ENCODE results near the gene ZNF534. TPM values are rescaled to one million over a fixed set of nuclear protein-coding genes. Genes with fewer than 3 reads are reported as not detected.
A peak's percentile ranks its signal among the peaks of the same experiment; 100 is the strongest.
"Not testable (repeated sequence)": the region's sequence is repeated elsewhere in the genome, so short reads cannot be mapped to it uniquely, and the experiment has no call there.

Gene ZNF534
- total RNA-seq, result under 0.01 TPM

DNA sequence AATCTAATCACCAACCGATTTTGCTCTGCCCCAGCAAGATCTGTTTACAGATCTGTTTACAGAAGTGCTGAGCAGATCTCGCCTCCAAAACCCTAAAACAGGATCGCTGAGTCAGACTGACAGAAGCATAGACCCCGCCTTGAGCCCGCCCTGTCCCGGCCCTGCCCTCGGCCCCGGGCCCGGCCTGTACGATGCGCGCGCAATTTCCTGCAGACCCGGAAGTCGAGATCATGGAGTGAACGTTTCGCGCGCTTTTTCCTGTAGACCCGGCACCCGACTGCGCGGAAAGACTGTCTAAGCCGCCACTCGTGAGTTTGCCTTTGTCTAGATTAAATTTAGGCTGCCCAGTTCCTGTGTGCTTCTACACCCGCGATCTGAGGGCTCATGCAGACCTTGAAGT, at the start of gene ZNF534:
Gene ZNF534 (plus strand): TSS at position 212 of the 400 bp plus-strand sequence. CDS start 2,327 bp downstream, outside the sequence.
- no peak for DNase-seq (ENCODE audit: low read depth in 2 of 3, low spot score in 2 of 3)

DNA sequence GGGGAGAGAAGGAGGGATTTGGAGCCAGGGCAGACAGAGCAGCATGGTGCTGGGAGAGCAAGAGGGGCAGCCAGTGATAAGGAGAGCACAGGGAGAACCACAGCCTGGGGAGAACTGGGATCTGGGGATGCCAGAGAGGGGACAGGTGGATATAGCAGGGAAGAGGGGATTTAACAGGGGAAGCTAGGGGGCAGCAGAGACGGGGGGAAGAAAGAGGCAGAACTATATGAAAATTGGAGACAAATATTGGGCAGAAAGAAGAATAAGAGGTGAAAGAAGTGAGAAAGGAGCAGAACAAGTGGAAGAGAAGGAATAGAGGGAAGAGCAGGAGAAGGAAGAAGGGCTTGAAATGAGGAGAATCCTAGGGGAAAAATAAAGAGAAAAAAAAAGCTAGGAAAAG, 37.8 kb upstream of the ZNF534 start:
- no peak for DNase-seq (ENCODE audit: low read depth in 2 of 3, low spot score in 2 of 3)

DNA sequence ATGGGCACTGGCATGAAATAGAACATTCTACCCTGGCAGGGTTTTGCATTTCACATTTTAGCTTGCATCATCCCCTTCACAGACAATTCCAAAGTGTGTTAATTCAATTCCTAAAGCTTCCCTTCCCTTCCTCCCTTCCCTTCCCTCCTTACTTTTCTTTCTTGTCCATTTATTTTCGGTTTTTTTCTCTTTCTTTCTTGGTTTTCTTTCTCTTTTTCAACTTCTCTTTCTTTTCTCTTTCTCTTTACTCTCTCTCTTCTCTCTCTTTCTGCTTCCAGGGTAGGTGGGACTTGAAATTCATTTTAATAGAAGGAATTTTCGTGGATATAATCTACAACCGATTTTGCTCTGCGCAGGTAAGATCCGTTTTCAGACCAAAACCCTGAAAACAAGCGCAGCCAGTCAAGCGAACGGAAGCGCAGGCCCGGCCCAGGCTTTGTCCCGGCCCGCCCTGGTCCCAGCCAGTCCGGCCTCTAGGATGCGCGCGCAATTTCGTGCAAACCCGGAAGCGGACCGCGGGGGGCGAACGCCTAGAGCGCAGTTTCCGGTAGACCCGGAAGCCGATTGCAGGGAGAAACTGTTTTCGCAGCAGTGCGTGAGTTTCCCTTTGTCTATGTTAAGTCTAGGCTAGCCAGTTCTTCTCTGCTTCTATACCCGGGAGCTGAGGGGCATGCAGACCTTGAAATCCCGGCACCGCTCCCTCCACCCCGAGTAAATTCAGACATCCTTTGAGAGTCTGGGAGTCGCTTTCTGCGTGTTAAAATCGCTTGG, 31.5 kb upstream of the ZNF534 start, which contains the start of gene ZNF528:
Gene ZNF528 (plus strand): TSS at position 540 of the 771 bp plus-strand sequence. CDS start 4,165 bp downstream, outside the sequence.
- peak; percentile 69 to 96 (median 93) for DNase-seq (ENCODE audit: low read depth in 2 of 3, low spot score in 2 of 3)

DNA sequence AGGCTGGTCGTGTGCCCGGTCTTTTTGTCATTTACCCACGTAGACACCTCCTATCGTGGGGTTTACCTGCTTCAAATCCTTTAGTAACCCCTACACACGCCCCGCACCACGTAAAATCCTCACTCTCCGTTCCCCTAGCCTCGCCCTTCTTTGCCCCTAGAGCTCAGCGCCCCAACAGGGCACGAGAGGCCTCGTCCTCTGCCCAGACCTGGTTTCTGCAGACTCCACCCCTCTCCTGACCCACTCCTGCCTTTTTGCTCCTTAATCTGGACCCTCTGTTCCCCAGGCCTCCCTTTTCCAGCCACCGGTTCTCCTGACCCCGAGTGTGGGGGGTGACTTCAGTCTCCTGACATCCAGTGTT, 30.9 kb upstream of the ZNF534 start:
- DNase-seq (ENCODE audit: low read depth in 2 of 3, low spot score in 2 of 3), result peak in 1 of 3 donors; percentile 67

DNA sequence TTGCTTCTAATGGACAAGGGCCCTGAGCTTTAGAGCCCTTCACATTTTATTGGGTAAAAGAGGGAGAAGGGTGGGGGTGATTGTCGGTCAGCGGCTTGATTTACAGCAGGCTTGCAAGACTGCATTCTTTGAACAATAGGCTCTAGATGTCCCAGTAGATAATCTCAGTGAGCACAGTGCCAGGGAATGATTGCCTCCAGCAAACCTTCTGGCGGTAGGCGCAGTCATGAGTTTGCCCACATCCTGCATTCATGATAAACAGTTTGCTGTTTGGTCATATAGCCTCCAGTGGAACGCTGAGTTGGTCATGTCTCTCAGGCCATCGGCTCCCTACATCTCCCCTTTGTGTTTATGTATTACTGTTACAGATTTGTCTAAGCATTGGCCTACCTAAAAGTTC, 18.7 kb upstream of the ZNF534 start:
- DNase-seq (ENCODE audit: low read depth in 2 of 3, low spot score in 2 of 3), result peak in 1 of 3 donors; percentile 16

DNA sequence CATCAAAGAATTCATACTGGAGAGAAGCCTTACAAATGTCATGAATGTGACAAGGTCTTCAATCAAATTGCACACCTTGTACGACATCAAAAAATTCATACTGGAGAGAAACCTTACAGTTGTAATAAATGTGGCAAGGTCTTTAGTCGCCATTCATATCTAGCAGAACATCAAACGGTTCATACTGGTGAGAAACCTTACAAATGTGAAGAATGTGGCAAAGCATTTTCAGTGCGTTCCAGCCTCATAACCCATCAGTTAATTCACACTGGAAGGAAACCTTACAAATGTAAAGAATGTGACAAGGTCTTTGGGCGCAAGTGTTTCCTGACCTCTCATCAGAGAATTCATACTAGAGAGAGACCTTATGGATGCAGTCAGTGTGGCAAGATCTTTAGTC, 13.2 kb upstream of the ZNF534 start:
- DNase-seq (ENCODE audit: low read depth in 2 of 3, low spot score in 2 of 3), result no peak

DNA sequence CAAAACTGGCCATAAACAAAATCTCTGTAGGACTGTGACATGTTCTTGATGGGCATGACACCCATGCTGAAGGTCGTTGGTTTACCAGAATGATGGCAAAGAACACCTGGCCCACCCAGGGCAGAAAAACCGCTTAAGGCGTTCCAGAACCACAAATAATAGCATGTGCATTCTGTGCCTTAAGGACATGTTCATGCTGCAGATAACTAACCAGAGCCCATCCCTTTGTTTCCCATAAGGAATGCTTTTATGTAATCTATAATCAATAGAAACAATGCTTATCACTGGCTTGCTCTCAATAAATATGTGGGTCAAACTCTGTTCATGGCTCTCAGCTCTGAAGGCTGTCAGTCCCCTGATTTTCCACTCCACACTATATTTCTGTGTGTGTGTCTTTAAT, 13.2 kb downstream of the ZNF534 start:
- DNase-seq (ENCODE audit: low read depth in 2 of 3, low spot score in 2 of 3), result no peak

DNA sequence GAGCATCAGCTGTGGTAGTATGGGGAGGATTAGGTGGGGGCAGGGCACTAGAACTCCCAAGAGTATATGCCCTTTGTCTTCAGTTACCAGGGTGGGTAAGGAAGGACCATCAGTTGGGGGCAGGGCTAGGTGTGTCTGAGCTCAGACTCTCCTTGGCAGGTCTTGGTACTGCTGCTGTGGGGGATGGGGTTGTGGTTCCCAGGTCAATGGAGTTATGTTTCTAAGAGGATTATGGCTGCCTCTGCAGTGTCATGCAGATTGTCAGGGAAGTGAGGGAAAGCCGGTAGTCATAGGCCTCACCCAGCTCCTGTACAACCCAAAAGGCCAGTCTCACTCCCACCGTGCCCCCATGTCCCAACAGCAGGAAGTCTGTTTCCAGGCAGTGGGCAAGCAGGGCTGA, 15.6 kb downstream of the ZNF534 start:
- no peak for DNase-seq (ENCODE audit: low read depth in 2 of 3, low spot score in 2 of 3)

DNA sequence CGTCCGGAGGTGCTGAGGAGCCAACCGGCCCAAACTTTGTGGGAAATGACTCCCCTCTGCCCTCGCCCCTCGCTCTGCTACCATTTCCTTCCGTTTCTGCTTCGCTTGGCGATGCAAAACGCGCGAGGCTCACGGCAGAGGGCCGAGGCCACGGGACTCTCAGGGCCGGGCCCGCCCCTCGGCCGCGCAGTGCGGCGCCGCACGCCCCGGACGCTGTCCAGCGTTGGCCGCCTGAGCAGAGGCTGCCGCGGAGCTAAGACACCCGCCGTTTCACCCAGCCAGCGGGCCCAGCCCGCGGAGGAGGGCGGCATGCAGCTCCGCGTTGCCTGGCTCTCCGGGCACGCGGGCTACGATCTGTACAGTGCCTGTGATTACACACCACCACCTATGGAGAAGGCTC, 22.3 kb downstream of the ZNF534 start:
- no peak for DNase-seq (ENCODE audit: low read depth in 2 of 3, low spot score in 2 of 3)

DNA sequence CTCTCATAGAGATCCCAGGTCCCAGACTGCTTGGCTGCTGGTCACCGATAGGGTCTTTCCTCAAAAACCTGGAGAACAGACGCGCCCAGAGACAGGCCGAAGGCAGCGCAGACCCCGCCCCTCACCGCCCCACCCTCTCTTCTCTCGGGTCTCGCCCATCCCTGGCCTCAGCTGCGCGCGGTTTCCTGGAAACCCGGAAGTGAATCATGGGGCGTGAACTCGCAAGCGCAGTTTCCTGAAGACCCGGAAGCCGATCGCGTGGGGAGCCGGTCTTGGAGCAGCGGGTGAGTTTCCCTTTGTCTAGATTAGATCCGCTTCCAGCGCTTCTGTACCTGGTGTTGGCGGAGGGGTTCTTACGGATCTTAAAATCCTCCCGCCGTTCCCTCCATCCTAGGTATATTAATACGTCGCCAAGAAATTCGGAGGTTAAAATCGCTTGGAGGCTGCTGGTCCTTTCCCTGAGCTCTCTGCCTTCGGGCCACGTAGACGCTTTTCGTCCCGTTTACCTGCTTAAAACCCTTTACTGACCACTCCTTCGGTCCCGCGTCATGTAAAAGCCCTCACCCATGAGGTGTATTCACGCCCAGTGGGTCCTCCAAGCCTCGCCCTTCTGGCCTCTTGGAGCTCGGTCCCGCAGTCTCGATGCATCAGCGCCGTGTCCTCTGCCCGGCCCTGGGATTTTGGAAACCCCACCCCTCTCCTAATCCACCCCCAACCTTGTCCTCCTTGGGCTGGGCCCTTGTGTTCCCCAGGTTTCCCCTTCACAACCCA, 24.6 kb downstream of the ZNF534 start, which contains the start of gene ZNF578:
Gene ZNF578 (plus strand): TSS at position 230 of the 771 bp plus-strand sequence. CDS start 48,293 bp downstream, outside the sequence.
- peak; percentile 7 to 93 (median 85) for DNase-seq (ENCODE audit: low read depth in 2 of 3, low spot score in 2 of 3)

DNA sequence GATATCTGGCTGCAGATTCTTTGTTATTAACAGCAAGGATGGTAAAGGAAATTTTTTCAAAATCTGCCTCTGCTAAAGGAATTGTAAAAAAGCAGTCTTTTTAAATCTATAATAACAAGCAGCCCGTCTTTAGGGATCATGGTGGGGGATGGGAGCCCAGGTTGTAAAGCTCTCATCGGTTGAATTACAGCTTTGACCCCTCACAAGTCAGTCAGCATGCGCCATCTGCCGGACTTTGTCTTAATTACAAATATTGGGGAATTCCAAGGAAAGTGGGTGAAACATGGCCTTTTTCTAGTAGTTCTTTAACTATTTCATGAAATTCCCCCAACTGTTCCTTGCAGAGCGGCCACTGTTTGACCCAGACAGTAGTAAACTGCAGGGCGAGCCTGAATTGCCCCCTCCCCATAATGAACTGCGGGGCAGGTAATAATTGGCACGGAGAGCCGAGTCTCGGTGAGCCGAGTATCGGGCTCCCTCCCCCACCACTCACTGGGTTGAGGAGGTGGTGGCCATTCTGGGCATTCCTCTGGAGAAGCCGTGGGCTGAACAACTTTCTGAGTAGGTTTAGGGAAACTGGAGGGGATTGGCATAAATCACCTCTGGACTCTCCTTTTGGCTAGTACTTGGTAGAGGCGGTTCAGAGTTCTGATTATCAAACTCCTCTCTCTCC, 36.0 kb downstream of the ZNF534 start:
- DNase-seq (ENCODE audit: low read depth in 2 of 3, low spot score in 2 of 3), result no peak

DNA sequence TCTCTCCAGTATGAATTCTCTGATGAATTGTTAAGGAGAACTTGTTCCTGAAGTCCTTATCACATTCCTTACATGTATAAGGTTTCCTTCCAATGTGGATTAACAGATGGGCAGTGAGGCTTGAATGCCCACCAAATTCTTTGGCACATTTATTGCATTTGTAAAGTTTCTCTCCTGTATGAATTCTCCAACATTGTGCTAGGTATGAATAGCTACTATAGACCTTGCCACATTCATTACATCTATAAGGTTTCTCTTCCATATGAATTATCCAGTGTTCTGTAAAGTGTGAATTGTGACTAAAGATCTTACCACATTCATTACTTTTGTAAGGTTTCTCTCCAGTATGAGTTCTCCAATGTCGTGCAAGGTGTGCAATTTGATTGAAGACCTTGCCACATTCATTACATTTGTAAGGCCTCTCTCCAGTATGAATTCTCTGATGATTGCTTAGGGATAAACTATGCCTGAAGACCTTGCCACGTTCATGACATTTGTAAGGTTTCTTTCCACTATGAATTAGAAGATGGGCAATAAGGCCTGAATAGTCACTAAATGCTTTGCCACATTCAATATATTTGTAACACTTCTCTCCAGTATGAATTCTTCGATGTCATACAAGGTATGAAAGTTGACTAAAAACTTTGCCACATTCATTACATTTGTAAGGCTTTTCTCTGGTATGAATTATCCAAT, 44.9 kb downstream of the ZNF534 start:
- no peak for DNase-seq (ENCODE audit: low read depth in 2 of 3, low spot score in 2 of 3)

DNA sequence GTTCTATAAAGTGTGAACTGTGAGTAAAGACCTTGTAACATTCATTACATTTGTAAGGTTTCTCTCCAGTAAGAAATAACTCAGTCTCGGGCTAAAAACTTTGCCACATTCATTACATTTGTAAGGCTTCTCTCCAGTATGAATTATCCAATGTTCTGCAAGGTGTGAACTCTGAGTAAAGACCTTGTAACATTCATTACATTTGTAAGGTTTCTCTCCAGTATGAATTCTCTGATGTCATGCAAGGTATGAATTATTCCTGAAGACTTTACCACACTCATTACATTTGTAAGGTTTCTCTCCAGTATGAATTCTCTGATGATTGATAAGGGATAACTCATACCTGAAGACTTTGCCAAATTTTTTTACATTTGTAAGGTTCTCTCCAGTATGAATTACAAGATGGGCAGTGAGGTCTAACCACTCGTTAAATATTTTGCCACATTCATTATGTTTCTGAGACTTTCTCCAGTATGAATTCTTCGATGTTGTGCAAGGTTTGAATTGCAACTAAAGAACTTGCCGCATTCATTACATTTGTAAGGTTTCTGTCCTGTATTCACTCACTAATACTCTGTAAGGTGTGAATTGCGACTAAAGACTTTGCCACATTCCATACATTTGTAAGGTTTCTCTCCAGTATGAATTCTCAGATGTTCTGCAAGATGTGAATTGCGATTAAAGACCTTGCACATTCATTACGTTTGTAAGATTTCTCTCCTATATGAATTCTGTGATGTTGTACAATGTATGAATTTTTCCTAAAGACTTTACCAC, 45.6 kb downstream of the ZNF534 start:
- DNase-seq (ENCODE audit: low read depth in 2 of 3, low spot score in 2 of 3), result no peak

DNA sequence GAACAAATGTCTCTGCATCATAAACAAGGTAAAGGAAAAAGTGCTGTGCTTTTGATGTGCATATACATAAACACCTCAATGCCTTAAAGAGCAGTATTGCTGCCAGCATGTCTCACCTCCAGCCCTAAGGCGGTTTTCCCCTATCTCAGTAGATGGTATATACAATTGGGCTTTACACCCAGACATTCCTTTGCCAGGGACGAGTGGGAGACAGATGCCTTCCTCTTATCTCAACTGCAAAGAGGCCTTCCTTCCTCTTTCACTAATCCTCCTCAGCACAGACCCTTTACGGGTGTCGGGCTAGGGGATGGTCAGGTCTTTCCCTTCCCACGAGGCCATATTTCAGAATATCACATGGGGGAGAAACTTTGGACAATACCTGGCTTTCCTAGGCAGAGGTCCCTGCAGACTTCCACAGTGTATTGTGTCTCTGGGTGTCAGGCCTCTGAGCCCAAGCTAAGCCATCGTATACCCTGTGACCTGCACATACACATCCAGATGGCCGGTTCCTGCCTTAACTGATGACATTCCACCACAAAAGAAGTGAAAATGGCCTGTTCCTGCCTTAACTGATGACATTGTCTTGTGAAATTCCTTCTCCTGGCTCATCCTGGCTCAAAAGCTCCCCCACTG, 55.3 kb downstream of the ZNF534 start:
- DNase-seq (ENCODE audit: low read depth in 2 of 3, low spot score in 2 of 3), result not testable (repeated sequence)

DNA sequence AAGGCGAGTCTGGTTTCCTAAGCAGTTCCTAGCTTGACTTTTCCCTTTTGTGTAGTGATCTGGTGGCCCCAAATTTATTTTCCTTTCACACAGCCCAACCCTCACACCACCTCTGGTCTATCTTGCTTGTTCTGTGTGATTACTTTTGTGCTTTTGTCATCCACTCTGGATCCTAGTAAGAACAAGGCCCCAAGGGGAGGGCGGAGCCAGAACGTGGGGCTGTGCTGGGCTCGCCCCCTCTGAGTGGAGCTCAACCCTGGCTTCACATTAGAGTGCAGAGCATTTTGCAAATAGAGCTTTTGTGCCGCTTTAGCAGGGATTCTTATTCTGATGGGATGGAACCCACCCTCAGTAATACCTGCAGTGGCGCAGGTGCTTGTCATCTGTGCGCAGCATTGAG, 56.1 kb downstream of the ZNF534 start:
- DNase-seq (ENCODE audit: low read depth in 2 of 3, low spot score in 2 of 3), result not testable (repeated sequence)

DNA sequence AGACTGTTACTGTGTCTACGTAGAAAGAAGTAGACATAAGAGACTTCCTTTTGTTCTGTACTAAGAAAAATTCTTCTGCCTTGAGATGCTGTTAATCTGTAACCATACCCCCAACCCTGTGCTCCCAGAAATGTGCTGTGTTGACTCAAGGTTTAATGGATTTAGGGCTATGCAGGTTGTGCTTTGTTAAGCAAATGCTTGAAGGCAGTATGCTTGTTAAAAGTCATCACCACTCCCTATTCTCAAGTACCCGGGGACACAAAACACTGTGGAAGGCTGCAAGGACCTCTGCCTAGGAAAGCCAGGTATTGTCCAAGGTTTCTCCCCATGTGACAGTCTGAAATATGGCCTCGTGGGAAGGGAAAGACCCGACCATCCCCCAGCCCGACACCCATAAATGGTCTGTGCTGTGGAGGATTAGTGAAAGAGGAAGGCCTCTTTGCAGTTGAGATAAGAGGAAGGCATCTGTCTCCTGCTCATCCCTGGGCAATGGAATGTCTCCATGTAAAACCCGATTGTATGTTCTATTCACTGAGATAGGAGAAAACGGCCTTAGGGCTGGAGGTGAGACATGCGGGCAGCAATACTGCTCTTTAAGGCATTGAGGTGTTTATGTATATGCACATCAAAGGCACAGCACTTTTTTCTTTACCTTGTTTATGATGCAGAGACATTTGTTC, 56.8 kb downstream of the ZNF534 start:
- DNase-seq (ENCODE audit: low read depth in 2 of 3, low spot score in 2 of 3), result not testable (repeated sequence)

DNA sequence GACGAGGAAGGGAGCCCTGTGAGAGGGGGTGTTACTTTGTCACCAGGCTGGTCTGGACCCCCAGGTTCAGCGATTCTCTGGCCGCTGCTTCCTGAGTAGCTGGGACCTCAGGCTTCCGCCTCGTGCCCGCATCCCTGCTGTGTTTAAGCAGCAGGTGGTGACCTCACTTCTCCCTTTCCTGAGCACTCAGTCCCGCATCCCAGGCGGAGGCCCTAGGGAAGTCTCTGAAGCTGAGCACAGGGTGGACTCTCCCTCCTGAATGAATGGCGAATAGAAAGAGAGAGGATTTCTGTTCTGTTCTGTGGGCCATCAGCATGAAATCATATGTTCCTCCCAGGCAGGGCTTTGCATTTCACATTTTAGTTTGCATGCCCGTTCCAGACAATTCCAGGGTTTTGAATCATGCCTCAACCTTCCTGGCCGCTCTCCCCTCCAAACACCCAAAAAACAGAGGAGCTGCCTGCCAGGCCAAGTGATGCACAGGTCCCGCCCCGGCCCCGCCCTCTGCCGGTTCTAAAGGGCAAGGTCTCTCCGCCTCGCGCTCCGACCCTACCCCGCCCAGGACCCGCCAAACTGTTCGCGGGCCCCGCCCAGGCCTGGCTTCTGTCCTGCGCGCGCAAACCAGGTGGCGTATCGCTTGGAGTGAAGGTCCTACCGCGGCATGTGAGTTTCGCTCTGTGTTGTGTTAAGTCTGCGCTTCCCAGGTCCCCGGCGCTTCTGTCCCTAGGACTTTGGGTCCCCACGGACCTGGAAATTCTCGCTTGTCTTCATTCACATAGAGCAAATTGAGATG, 63.4 kb downstream of the ZNF534 start:
- DNase-seq (ENCODE audit: low read depth in 2 of 3, low spot score in 2 of 3), result peak in 2 of 3 donors; percentile 5

DNA sequence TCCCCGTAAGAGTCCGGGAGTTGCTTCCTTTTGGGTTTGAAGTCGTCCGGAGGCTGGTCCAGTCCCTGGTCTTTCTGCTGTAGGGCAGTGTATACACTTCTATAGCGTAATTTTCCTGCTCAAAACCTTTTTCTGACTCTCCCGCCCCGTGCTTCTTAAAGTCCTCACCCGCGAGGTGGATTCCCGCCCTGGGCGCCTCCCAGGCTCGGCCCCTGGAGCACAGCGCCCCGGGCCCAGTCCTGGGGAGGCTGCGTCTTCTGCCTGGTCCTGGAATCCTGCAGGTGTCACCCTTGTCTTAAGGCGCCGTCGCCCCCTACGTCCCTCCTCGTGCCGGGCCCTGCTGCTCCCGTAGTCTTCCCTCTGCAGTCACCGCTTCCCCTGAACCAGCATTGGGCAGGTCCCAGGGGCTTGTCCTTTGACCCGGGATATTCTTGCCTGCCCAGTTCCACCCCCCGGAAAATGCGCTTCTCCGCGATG, 64.1 kb downstream of the ZNF534 start:
- DNase-seq (ENCODE audit: low read depth in 2 of 3, low spot score in 2 of 3), result peak in 1 of 3 donors; percentile 2

Data from hematopoietic multipotent progenitor cell (in vitro differentiated cells).